ENCODE data around the gene RBMX. TPM values are rescaled to one million over a fixed set of nuclear protein-coding genes. Genes with fewer than 3 reads are reported as not detected.

The RBMX gene
- total RNA-seq, 2 donors from 2014 or later = 296 to 315 TPM

DNA sequence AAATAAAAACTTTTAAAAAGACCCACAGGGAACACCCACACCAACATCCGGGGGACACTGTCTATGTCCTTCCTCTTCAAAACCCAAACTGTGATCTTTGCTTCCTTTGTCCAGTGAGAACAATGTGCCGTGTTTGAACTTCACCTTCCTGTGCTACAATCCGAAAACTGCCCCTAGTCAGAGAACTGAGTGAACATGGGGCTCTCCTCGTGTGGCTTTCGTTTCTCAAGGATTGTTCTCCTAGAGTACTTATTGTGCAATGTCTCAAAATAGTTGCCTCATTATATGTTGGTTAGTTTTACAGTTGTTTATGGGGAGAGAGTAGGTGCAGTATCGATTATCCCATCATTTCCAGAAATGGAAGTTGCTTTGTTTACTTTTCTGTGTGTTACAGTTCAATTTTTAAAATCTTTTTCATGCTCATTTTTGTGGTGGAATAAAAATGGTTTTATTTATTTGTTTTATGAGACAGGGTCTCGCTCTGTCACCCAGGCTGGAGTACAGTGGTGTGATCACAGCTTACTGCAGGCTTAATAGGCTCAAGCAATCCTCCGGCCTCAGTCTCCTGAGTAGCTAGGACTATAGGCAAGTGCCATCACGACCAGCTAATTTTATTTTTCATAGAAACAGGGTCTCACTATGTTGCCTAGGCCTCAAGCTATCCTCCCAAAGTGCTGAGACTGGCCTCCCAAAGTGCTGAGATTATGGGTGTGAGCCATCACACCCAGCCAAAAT lies 29.9 kb downstream of the RBMX start:
- DNase-seq = no peak
- Mint-ChIP-seq H3K4me1 (ENCODE audit: low read depth) (no peaks in the 10 kb centered on the region), H3K36me3 (ENCODE audit: insufficient read depth in 2 of 2) (peaks cover 11 to 34% of the 10 kb centered on the region in 2 donors), H3K27me3 (ENCODE audit: low read depth) (peaks cover 8% of the 10 kb centered on the region), H3K27ac (no peak overlapping the region), H3K4me3 (no peak overlapping the region), H3K9me3 (peaks cover 0 to 2% of the 10 kb centered on the region in 2 donors)
- no peak for ATAC-seq (replicated peaks in 1 of 2)

DNA sequence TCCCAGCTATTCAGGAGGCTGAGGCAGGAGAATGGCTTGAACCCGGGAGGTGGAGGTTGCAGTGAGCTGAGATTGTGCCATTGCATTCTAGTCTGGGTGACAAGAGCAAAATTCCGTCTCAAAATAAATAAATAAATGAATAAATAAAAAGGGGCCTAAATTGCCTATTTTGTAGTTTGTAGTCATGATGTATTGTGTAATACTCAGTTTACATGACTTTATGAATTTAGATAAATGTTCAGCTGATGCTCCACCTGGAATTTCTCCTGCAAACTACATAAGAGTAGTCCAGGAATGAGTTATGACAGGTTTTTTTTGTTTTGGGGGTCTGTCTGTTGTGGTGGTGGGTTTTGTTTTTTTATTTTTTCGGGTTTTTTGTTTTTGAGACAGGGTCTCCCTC lies 31.1 kb downstream of the RBMX start:
- no peak overlapping the region for H3K27ac Mint-ChIP-seq
- H3K4me1 Mint-ChIP-seq (ENCODE audit: low read depth) = no peaks in the 10 kb centered on the region
- no peak for DNase-seq
- H3K9me3 Mint-ChIP-seq = peaks cover 0 to 2% of the 10 kb centered on the region in 2 donors
- H3K4me3 Mint-ChIP-seq = no peak overlapping the region
- peaks cover 13 to 34% of the 10 kb centered on the region in 2 donors for H3K36me3 Mint-ChIP-seq (ENCODE audit: insufficient read depth in 2 of 2)
- peaks cover 8% of the 10 kb centered on the region for H3K27me3 Mint-ChIP-seq (ENCODE audit: low read depth)
- ATAC-seq (replicated peaks in 1 of 2) = no peak

DNA sequence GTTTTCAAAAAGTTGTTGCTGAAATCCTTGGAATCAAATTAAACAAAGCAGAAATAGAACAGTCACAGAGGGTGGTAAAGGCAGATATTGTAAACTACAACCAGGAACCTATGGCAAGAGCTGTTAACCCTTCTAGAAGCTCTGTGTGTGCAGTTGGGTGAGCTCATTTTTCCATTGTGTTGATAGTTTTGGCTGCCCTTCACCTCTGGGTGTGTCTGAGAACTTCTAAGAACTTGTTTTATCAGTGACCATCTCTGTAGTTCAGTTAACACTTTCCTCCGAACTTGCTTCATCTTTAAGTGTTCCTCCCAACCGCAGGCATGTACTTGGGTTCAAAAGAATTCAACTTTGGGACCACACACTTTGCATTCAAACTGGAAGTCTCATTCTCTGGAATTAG lies 32.7 kb downstream of the RBMX start:
- ATAC-seq (replicated peaks in 1 of 2) (peak; percentile 22 to 43), DNase-seq (no peak)
- H3K9me3 Mint-ChIP-seq = peaks cover 0 to 2% of the 10 kb centered on the region in 2 donors
- H3K27me3 Mint-ChIP-seq (ENCODE audit: low read depth) = peaks cover 8% of the 10 kb centered on the region
- H3K36me3 Mint-ChIP-seq (ENCODE audit: insufficient read depth in 2 of 2) = peaks cover 10 to 27% of the 10 kb centered on the region in 2 donors
- H3K27ac Mint-ChIP-seq = no peak overlapping the region
- no peaks in the 10 kb centered on the region for H3K4me1 Mint-ChIP-seq (ENCODE audit: low read depth)
- H3K4me3 Mint-ChIP-seq = peak overlapping the region in 1 of 2 donors; percentile 46

DNA sequence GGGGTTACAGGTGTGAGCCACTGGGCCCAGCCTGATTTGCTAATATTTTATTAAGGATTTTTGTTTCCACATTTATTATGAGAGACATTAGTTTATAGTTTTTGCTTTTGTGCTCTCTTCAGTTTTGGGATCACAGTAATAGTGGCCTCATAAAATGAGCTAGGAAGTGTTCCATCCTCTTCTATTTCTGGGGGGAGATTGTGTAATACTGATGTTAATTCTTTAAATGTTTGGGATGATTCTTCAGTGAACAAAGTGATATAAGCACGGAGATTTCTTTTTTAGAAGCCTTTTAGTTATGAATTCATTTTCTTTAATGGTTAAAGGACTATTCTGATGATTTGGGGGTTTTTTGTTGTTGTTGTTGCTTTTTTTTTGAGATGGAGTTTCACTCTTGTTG lies 41.3 kb downstream of the RBMX start:
- Mint-ChIP-seq H3K9me3 (no peaks in the 10 kb centered on the region), H3K4me1 (ENCODE audit: low read depth) (no peaks in the 10 kb centered on the region), H3K27me3 (ENCODE audit: low read depth) (peaks cover 6% of the 10 kb centered on the region), H3K4me3 (no peak overlapping the region), H3K27ac (no peak overlapping the region), H3K36me3 (ENCODE audit: insufficient read depth in 2 of 2) (peaks cover 0 to 6% of the 10 kb centered on the region in 2 donors)
- no peak for DNase-seq
- ATAC-seq (replicated peaks in 1 of 2) = no peak

DNA sequence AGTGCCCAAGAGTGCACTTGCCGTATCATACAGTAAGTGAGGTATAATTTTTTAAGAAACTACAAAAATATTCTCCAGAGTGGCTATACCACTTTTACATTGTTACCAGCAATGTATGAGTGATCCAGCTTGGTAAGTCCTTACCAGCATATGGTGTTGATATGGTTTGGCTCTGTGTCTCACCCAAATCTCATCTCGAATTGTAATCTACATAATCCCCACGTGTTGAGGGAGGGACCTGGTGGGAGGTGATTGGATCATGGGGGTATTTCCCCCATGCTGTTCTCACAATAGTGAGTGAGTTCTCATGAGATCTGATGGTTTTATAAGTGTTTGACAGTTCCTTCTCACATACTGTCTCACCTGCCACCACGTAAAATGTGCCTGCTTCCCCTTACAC lies 44.8 kb downstream of the RBMX start:
- peaks cover 5% of the 10 kb centered on the region for H3K27me3 Mint-ChIP-seq (ENCODE audit: low read depth)
- DNase-seq (no peak), ATAC-seq (replicated peaks in 1 of 2) (no peak)
- H3K27ac Mint-ChIP-seq = no peak overlapping the region
- no peak overlapping the region for H3K4me3 Mint-ChIP-seq
- no peaks in the 10 kb centered on the region for H3K36me3 Mint-ChIP-seq (ENCODE audit: insufficient read depth in 2 of 2)
- no peaks in the 10 kb centered on the region for H3K9me3 Mint-ChIP-seq
- no peaks in the 10 kb centered on the region for H3K4me1 Mint-ChIP-seq (ENCODE audit: low read depth)

DNA sequence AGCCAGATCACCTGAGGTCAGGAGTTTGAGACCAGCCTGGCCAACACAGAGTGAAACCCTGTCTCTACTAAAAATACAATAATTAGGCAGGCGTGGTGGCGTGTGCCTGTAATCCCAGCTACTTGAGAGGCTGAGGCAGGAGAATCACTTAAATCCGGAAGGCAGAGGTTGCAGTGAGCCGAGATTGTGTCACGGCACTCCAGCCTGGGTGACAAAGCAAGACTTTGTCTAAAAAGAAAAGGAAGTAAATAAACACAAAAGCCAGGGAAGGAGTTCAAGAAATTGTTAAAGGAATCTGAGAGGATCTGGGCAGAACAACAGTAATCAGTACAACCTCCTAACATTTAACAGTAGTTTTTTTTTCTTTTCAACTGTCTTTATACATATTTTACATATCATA lies 51.1 kb downstream of the RBMX start:
- Mint-ChIP-seq H3K27me3 (ENCODE audit: low read depth) (no peaks in the 10 kb centered on the region), H3K4me3 (no peak overlapping the region), H3K4me1 (ENCODE audit: low read depth) (no peaks in the 10 kb centered on the region), H3K27ac (no peak overlapping the region), H3K9me3 (peaks cover 0 to 2% of the 10 kb centered on the region in 2 donors), H3K36me3 (ENCODE audit: insufficient read depth in 2 of 2) (no peaks in the 10 kb centered on the region)
- no peak for DNase-seq
- ATAC-seq (replicated peaks in 1 of 2) = no peak

DNA sequence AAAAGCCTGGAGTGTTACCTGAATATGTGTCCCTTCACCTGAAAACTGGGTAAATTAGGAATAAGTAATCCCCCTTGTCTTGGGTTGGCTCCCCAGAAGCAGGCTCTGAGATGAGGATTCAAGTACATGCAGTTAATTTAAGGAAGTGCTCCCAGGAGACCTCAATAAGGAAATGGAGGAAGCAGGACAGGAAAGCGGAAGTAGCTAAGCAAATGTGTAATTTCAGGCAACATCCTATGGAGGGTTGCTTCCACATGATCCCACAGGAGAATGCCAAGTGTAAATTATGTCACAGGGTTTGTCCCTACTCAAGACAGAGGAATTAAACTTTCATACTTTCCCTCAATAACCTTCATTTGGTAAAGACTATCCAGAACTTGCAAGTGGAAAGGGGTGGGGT lies 51.7 kb downstream of the RBMX start:
- Mint-ChIP-seq H3K4me1 (ENCODE audit: low read depth) (no peaks in the 10 kb centered on the region), H3K4me3 (no peak overlapping the region), H3K27me3 (ENCODE audit: low read depth) (no peaks in the 10 kb centered on the region), H3K27ac (no peak overlapping the region), H3K36me3 (ENCODE audit: insufficient read depth in 2 of 2) (no peaks in the 10 kb centered on the region), H3K9me3 (peaks cover 0 to 2% of the 10 kb centered on the region in 2 donors)
- ATAC-seq (replicated peaks in 1 of 2) (no peak), DNase-seq (no peak)

DNA sequence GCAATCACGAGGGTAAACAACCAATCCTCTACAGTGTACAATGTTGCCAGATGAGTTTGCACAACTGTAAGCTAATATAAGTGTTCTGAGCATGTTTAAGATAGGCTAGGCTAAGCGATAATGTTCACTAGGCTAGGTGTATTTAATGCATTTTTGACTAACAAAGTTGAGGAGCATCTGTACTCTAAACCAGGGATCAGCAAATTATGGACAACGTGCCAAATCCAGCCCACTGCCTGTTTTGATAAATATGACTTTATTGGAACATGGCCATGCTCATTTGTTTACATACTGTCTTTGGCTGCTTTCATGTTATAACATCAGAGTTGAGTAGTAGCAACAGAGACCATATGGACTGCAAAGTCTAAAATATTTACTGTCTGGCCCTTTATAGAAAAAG lies 53.5 kb downstream of the RBMX start:
- no peak for ATAC-seq (replicated peaks in 1 of 2)

DNA sequence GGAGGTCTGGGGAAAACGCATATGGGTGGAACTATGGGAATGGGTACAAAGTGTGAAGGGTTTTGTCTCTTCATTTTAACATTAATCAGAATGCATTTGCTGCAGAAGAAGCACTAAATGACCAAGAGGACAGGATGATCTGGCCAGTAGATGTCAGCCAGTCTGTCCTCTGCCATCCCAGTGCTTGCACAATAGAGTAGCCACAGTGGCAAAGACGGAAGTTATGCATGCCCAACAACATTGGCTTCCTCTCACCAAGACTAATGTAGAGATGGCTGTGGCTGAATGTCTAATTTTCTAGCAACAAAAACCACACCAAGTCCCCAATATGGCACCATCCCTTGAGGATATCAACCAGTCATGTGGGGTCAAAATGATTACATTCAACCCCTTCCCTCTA lies 54.8 kb downstream of the RBMX start:
- peaks cover 0 to 2% of the 10 kb centered on the region in 2 donors for H3K9me3 Mint-ChIP-seq
- H3K27ac Mint-ChIP-seq = no peak overlapping the region
- H3K36me3 Mint-ChIP-seq (ENCODE audit: insufficient read depth in 2 of 2) = peaks cover 2% of the 10 kb centered on the region in 2 donors
- H3K4me3 Mint-ChIP-seq = no peak overlapping the region
- ATAC-seq (replicated peaks in 1 of 2) (no peak), DNase-seq (no peak)
- peaks cover 8% of the 10 kb centered on the region for H3K27me3 Mint-ChIP-seq (ENCODE audit: low read depth)
- no peaks in the 10 kb centered on the region for H3K4me1 Mint-ChIP-seq (ENCODE audit: low read depth)

More for the DNA sequence above, 53.5 kb downstream of the RBMX start:
- Mint-ChIP-seq H3K9me3 (peaks cover 0 to 2% of the 10 kb centered on the region in 2 donors), H3K27ac (no peak overlapping the region), H3K27me3 (ENCODE audit: low read depth) (no peaks in the 10 kb centered on the region), H3K4me3 (no peak overlapping the region), H3K36me3 (ENCODE audit: insufficient read depth in 2 of 2) (no peaks in the 10 kb centered on the region), H3K4me1 (ENCODE audit: low read depth) (no peaks in the 10 kb centered on the region)
- DNase-seq = no peak

Other genes with a start within 250 kb of the RBMX start
- 10 to 100 TPM; 26.5 to 36.1 TPM for gene CD40LG, start 232.6 kb downstream of the RBMX start, total RNA-seq
- 10 to 100 TPM; 85.6 to 91.1 TPM for gene ARHGEF6, start 99.8 kb downstream of the RBMX start, total RNA-seq
- gene GPR101, start 153.3 kb upstream of the RBMX start, total RNA-seq = under 1 TPM in 1 of 2 donors, not detected in 1; 0.25 TPM